Caco-2 (cell line): Measurements from ENCODE around the gene PPP1R18. TPM values are rescaled to one million over a fixed set of nuclear protein-coding genes. Genes with fewer than 3 reads are reported as not detected.

Experiments used
- BruUV-seq: library from RNA; stranded (reverse); fragments of 400-500 nt; replicated peaks from 2 replicates; lab custom pipeline; 2021; lab: Mats Ljungman, UMichigan
- CTCF ChIA-PET: fragments of 300-600 bp; sonication (Branson Sonifier 250); formaldehyde crosslinking; loops from one replicate; lab custom pipeline; 2022; ENCODE audit warnings: antibody characterized with exemption; lab: Charles Lee
- POLR2A ChIA-PET: fragments of 300-600 bp; sonication (Branson Sonifier 250); formaldehyde crosslinking; loops from one replicate; lab custom pipeline; 2022; ENCODE audit warnings: antibody characterized with exemption; lab: Charles Lee
- DNase-seq, 2 experiments: peaks; one replicate each; pipeline versions ENCODE4 v3.0.0 to v3.0.0-alpha.2; 2020 to 2022
- H3K27me3 ChIP-seq: replicated peaks from 2 replicates; pipeline ENCODE4 v1.6.0; 2011; ENCODE audit warnings: low read length; ENCODE audit not compliant: control insufficient read depth, insufficient read depth
- H3K36me3 ChIP-seq: 2 replicates; pipeline ENCODE4 v1.5.1; 2011; ENCODE audit warnings: low read length; ENCODE audit not compliant: control insufficient read depth, insufficient read depth
- H3K4me1 ChIP-seq: fragments of 250-450 bp; sonication (Bioruptor Pico); 2 replicates; pipeline ENCODE4 v1.5.1; 2020; ENCODE audit warnings: mild to moderate bottlenecking
- H3K4me3 ChIP-seq: 2 replicates; pipeline ENCODE4 v1.5.1; 2011; ENCODE audit warnings: low read depth, mild to moderate bottlenecking, control low read depth, low read length
- H3K9me3 ChIP-seq: fragments of 250-450 bp; sonication (Bioruptor Pico); 2 replicates; pipeline ENCODE4 v1.5.1; 2020; ENCODE audit warnings: mild to moderate bottlenecking, moderate library complexity
- H3K27ac Mint-ChIP-seq: one replicate; pipeline ENCODE4 v1.8.0; 2022; ENCODE audit warnings: mixed read lengths; ENCODE audit not compliant: unreplicated experiment
- H3K27me3 Mint-ChIP-seq: one replicate; pipeline ENCODE4 v1.8.0; 2022; ENCODE audit warnings: mixed read lengths; ENCODE audit not compliant: insufficient read depth, unreplicated experiment
- H3K36me3 Mint-ChIP-seq: one replicate; pipeline ENCODE4 v1.8.0; 2022; ENCODE audit warnings: mild to moderate bottlenecking, mixed read lengths; ENCODE audit not compliant: insufficient read depth, unreplicated experiment
- H3K4me1 Mint-ChIP-seq: one replicate; pipeline ENCODE4 v1.8.0; 2022; ENCODE audit warnings: low read depth, mixed read lengths; ENCODE audit not compliant: unreplicated experiment
- H3K4me3 Mint-ChIP-seq: one replicate; pipeline ENCODE4 v1.8.0; 2022; ENCODE audit warnings: mild to moderate bottlenecking, moderate library complexity, mixed read lengths; ENCODE audit not compliant: unreplicated experiment
- H3K9me3 Mint-ChIP-seq: one replicate; pipeline ENCODE4 v1.8.0; 2022; ENCODE audit warnings: mixed read lengths; ENCODE audit not compliant: unreplicated experiment
- CTCF ChIP-seq, 2 experiments: fragments of 200-600 bp in 1 of 2; IDR thresholded peaks; 1 replicate in 1 of 2; 2 replicates in 1 of 2; pipeline versions ENCODE4 v1.5.1 to v1.8.0; 2011 to 2022; ENCODE audit warnings: antibody characterized with exemption in 1 of 2, control low read depth in 1 of 2, inconsistent platforms in 1 of 2, low read depth in 1 of 2, low read length in 1 of 2, mild to moderate bottlenecking in 1 of 2, moderate library complexity in 1 of 2; ENCODE audit not compliant: insufficient read depth in 1 of 2, severe bottlenecking in 1 of 2, unreplicated experiment in 1 of 2
- intact Hi-C: fragments of 100-400 bp; cut with micrococcal nuclease; formaldehyde crosslinking; loops from one replicate; pipeline ENCODE4 v1.10.0; 2022; ENCODE audit not compliant: unreplicated experiment
- total RNA-seq: library from RNA; stranded (reverse); gene quantifications from 2 replicates; pipeline ENCODE4 v1.2.3, GENCODE V29; 2022

The PPP1R18 gene
- total RNA-seq, 1 experiment from 2014 or later: 6.6 TPM

GRCh38 chr6:30626484-30627366 is 59.7 kb downstream of the PPP1R18 start, which contains the start of gene ATAT1:
Gene ATAT1 (plus strand): TSS chr6:30626874.
- Mint-ChIP-seq H3K4me3 (peak within 1 kb of the TSS; percentile 84), H3K4me1 (peaks cover 14% of the 10 kb centered on the region), H3K27ac (peak within 1 kb of the TSS; percentile 97), H3K9me3 (no peaks in the 10 kb centered on the region), H3K36me3 (peaks cover 80% of the 10 kb centered on the region), H3K27me3 (no peaks in the 10 kb centered on the region)
- peaks cover 2% of the 10 kb centered on the region; the same call in 1 of the 2 replicates for H3K36me3 ChIP-seq
- ChIA-PET CTCF (no interaction called here), POLR2A (interaction anchor here (0.6 kb wide), 1 partner anchor 9 kb away, joined by 3 read pairs; no protein-coding TSS in a partner anchor)
- no peaks in the 10 kb centered on the region for H3K27me3 ChIP-seq
- peak within 1 kb of the TSS; percentile 53 for H3K4me3 ChIP-seq
- intact Hi-C loops: loop anchor here (1.0 to 2.0 kb wide), 2 partner anchors 9 to 46 kb away; partner anchors contain the start of genes DHX16, MRPS18B and PPP1R10
- no peaks in the 10 kb centered on the region for H3K9me3 ChIP-seq
- DNase-seq: peak; percentile 89 to 91
- peaks cover 5% of the 10 kb centered on the region; the same call in 1 of the 2 replicates for H3K4me1 ChIP-seq
- no TSS peak for BruUV-seq
- TF ChIP-seq CTCF (IDR thresholded peaks at IDR 0.05; ENCODE audit: insufficient read depth in 1 of 2, low read depth in 1 of 2, low read length in 1 of 2, severe bottlenecking in 1 of 2, unreplicated experiment in 1 of 2): peak; percentile 42 to 45

Other genes with a start within 250 kb of the PPP1R18 start
- 47.0 and 49.6 TPM in 2 replicates for gene HLA-E, start 197.1 kb downstream of the PPP1R18 start, total RNA-seq
- 84.1 and 94.1 TPM in 2 replicates for gene GNL1, start 130.2 kb downstream of the PPP1R18 start, total RNA-seq
- 20.3 and 20.8 TPM in 2 replicates for gene PRR3, start 129.3 kb downstream of the PPP1R18 start, total RNA-seq
- gene ABCF1, start 115.2 kb downstream of the PPP1R18 start, total RNA-seq: 93.7 and 95.6 TPM in 2 replicates
- 91.3 and 95.4 TPM in 2 replicates for gene PPP1R10, start 69.4 kb downstream of the PPP1R18 start, total RNA-seq
- gene MRPS18B, start 68.8 kb downstream of the PPP1R18 start, total RNA-seq: 60.0 and 62.6 TPM in 2 replicates
- 17.9 and 19.7 TPM in 2 replicates for gene ATAT1, start 59.8 kb downstream of the PPP1R18 start, total RNA-seq
- gene C6orf136, start 39.5 kb downstream of the PPP1R18 start, total RNA-seq: 25.4 and 25.7 TPM in 2 replicates
- gene DHX16, start 13.6 kb downstream of the PPP1R18 start, total RNA-seq: 36.6 and 40.6 TPM in 2 replicates
- gene NRM, start 4.3 kb upstream of the PPP1R18 start, total RNA-seq: 31.7 and 32.1 TPM in 2 replicates
- 46.6 and 48.6 TPM in 2 replicates for gene MDC1, start 30.6 kb upstream of the PPP1R18 start, total RNA-seq
- gene TUBB, start 33.7 kb upstream of the PPP1R18 start, total RNA-seq: 742 and 788 TPM in 2 replicates
- gene FLOT1, start 56.0 kb upstream of the PPP1R18 start, total RNA-seq: 101 and 113 TPM in 2 replicates
- 13.0 and 17.4 TPM in 2 replicates for gene IER3, start 57.9 kb upstream of the PPP1R18 start, total RNA-seq
- 113 and 115 TPM in 2 replicates for gene DDR1, start 197.9 kb upstream of the PPP1R18 start, total RNA-seq
- gene GTF2H4, start 221.6 kb upstream of the PPP1R18 start, total RNA-seq: 40.6 and 43.6 TPM in 2 replicates
- 32.1 and 37.5 TPM in 2 replicates for gene VARS2, start 227.6 kb upstream of the PPP1R18 start, total RNA-seq
- gene SFTA2, start 245.5 kb upstream of the PPP1R18 start, total RNA-seq: 6.6 and 9.6 TPM in 2 replicates